HG02973 (cell line): ENCODE measurements around the gene SPAG5.
"Not testable (repeated sequence)": the region's sequence is repeated elsewhere in the genome, so short reads cannot be mapped to it uniquely, and the experiment has no call there.

ENCODE experiments used
- ATAC-seq: cut with Tn5 transposase; IDR thresholded peaks from one replicate; pipeline ENCODE4 v1.9.1; 2021; ENCODE audit warnings: moderate library complexity; ENCODE audit not compliant: unreplicated experiment

Gene SPAG5

DNA sequence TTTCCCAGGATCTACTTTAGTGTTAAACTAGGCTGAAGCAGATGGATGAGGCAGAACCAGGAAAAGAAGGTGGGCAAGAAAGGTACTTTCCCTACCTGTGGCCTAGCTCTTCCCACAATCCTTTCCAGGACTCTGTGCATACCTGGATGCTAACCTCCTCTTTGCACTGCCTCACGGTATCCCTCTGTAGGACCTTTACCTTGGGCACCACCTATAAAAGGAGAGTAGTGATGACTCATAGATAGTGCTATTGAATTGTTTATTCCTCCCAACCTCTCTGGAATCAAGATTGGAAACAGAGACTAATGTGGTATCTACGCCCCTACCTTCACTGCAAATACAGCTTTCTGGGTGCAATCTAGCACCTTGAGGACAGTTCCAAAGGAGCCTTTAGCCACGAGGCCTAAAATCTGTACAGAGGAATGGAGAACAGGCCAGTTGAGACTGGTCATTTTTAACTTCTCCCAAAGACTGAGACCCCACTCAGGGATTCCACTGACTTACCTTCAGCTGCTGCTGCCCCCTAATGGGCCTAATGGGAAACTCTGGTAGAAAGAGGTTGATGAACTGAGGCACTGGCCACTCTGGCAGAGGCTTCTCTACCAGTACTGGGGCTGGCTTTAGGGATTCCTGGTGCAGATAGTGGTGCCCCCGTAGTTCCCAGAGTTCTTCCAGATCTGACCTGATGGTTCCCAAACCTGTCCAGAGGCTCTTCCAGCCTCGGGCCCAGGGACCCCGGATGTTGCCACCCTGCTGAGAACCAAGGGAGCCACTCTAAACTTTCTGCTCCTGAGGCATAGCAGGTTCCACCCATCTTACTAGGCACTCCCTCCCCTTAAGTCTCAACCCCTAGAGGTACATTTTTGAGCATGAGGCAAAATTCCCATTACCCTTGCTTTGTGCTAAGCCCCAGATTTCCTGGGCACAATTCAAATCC lies 14.4 kb upstream of the SPAG5 start:
- no peak for ATAC-seq

DNA sequence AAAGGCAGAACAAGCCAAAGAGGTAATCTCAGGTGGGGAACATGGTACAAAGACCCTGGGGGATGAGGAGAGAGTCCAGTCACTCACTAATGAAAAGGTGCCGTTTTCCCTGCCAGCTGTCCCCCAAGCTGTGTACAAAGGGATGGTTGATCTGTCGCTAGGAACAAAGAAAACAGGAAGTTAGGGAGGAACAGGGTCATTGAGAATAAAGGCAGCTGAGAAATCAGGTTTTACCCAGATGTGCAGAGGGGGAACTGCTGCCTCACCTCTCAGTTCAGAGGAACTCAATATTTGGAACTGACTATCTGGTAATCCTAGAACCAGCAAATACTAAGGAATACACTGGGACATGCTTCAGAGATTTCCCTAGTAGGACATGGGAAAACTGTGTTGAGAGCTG lies 13.7 kb upstream of the SPAG5 start:
- no peak for ATAC-seq

DNA sequence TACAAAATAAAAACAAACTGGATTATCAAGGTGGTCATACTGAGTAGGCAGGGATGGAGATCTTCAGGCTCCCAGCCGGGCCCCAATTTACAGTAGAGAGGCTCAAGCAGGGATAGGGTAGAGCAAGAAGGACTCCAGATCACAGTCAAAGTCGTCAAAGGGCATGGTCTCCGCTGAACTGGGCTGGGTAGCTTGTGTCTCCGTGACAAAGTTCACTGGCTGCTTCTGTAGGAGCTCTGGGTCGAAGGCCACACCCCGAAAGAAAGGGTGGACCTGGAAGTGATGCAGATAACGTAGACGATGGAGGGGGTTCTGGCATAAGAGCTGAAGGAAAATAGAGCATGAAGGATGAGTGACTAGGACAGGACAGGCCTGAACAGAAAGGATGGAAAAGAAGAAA lies 11.6 kb upstream of the SPAG5 start:
- ATAC-seq, result no peak

DNA sequence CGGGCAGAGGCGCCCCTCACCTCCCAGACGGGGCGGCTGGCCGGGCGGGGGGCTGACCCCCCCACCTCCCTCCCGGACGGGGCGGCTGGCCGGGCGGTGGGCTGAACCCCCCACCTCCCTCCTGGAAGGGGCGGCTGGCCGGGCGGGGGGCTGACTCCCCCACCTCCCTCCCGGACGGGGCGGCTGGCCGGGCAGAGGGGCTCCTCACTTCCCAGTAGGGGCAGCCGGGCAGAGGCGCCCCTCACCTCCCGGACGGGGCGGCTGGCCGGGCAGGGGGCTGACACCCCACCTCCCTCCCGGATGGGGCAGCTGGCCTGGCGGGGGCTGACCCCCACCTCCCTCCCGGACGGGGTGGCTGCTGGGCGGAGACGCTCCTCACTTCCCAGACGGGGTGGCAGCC lies 5.2 kb upstream of the SPAG5 start:
- not testable (repeated sequence) for ATAC-seq

DNA sequence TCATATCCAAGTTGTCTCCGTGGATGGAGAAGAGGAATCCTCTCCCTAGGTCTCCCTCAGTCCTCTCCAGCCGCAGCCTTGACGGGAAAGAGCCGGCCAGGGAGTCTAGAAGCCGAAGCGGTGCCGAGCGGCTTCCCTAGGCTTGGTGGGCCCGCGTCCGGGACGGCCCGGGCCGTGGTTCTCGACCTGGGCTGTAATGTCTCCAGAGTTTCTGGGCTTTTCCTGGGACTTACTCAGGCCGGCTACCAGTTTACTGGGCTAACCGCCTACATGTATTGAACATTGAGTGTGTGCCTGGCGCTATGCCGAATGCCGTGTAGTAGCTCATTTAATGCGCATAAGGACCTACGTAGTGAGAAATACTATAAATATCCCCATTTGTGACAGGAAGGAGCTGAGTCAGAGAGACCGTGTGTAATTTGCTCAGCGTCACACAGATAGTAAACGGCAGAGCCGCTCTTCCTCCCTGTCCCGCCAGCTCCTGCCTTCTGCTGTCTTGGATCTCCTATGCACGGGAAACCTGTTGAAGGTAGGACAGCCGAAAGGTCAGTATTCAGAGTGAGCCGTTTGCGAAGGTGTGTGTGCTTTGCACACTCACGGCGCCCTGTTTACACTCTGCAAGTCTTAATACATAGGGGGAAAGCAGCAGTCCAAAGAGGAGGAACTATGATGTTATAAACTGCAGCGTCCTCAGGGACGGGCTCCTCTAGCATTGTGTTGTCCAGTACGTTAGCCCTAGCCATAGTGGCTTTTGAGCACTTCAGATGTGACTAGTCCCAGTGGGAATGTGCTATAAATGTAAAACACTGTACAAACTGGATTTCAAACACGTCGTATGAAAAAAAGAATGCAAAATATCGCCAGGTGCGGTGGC lies 723 bp upstream of the SPAG5 start:
- peak; percentile 35 for ATAC-seq

DNA sequence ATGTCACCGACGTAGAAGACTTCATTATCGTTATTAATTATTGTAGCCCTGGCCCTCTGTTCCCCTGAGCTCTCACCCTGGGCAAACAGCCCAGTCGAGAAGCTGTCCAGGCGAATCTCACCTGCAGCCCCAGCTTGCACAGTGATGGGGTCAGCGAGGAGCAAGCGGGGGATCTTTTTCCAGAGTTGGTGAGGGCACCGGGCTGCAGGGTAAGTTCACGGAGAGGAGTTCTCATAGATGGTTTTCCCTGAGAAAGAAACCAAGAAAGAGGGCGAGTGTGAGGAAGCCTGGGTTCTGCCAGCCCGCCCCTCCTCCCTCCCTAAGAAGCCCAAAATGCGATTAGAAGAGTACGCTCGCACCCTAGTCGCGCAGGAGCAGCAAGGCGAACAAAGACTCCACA lies 436 bp downstream of the SPAG5 start:
- no peak for ATAC-seq

DNA sequence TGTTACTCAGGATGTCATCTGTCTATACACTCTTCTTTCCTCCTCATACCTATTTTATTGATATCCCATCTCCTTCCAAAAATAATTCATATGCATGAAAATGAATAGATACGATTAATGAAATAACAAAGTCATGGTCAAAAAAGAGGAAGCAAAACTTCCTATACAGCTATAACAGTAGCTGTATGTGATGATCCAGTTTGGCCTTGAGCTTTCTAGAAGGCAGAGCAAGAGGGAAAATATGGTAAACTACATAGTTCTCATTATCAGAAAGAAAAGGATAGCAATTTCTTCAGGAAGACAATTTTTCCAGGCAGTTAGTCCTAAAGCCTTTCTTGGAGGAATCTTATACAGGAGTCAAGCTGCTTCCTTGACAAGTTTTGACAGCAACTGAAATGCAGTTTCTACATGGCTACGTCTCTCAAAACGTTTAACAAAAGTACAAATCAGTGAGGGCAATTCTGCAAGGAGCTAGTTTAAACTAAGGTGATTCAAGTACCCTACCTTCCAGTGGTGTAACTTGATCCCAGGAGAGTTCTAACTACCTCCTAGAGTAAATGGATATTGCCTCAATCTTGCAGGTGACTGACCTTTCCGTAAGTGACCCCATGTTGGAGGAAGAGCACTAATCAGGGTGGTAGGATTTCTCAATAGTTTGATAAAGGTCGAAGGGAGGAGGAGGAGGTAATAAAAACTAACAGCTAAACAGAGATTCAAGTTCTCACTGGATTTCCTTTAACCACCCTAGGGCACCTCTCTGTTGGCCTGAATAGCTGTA lies 1.0 kb downstream of the SPAG5 start:
- no peak for ATAC-seq

DNA sequence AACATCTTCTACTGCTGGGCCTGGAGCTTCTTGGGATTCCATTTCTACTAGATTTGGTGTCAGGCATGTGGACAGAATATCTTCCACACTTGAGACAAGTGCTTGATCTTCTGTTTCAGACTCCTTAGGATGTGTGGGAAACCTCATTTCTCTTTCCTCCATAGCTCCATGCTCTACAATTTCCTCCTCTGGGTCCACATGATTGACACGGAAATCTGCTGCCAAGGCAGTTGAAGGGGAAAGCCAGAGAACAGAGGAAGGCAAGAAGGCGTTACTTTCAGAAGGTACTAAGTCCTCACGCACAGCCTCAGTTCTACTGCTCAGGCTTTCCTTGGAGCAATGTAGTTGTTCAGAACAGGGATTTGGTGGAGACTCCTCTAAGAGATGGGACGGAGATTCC lies 6.6 kb downstream of the SPAG5 start:
- ATAC-seq, result no peak

DNA sequence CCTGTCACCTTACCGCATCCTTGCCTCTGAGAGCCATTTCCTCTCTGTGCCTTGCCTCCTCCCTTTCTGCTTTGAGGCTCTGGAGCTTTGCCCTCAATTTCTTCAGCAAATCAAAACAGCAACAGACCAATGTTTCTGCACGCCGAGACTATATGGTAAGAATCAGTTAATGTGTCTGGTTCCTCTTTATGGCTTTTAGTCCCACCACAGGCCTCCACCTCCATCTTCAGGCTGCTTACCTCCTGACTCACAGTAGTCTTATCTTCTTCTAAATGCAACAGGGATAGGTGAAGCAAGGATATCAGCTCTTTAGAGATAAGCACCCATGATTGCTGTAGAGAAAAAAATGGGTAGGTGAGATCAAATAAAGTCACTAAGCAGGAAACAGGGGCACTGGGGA lies 13.0 kb downstream of the SPAG5 start:
- ATAC-seq, result no peak

DNA sequence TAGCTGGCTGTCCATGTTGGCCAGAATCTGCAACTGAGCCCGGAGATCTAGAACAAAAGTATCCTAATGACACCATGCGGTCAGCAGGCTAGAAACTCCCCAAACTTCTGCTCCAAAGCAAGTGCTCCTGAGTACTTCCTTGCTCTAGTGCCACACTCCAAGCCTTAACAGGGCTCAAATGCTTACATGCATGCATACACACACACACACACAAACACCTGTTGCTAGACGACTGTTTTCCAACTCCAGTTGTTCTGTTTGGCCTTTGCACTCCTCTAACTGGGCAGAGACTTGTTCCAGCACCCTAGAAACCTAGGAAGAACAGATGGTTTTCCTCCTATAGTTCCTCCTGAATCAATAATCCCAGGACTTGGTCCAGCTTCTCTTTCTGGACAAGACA lies 14.4 kb downstream of the SPAG5 start:
- ATAC-seq, result no peak

DNA sequence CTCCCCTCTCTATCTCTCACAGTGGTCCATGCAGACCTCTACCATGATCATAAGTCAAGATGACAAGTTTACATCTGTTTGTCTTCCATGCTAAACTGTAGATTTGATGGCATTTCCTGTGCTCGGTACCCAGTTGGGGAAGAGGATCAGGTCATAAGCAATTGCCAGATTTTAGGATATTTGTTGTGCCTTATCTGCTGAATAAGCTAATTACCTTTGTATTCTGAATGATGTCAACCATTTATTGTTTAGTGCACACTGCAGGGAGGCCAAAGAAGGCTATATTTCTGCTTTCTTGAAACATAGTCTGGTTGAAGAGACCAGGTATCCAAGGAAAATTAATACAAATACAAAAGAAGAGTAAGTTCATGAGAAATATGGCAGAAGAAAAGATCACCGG lies 16.3 kb downstream of the SPAG5 start:
- ATAC-seq, result no peak

DNA sequence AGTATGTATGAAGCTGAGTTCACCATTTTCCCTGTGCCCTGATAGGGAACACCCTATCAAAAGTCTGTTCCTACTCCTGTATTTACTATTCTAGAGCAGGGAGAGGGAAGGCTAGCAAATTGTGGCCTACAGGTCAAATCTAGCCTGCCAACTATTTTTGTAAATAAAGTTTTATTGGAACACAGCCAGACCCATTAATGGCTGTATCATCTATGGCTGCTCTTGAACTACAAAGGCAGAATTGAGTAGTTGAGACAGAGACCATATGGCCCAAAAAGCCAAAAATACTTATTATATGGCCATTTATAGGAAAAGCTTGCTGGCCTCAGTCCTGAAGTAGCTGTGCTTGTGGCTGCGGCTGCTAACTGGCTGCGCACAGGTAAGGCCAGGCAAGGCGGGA lies 17.9 kb downstream of the SPAG5 start:
- no peak for ATAC-seq

DNA sequence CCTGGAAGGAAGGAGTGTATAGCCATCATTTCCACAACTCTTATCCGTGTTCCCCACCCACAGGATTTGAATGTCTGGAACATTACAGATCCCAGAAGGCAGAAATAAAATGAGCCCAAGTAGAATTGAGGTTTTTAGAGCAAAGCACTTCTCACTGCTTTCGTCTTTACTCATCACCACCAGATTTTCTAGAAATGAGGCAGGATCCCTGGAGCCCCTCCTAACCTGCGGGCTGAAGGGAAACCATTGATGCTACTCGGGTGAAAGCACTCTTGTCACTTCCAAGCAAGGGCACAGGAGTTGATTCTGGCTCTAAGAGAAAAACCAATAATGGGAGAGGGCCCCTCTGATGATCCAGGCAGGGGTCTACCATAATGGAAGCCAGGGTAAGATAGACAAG lies 19.3 kb downstream of the SPAG5 start:
- ATAC-seq, result no peak

DNA sequence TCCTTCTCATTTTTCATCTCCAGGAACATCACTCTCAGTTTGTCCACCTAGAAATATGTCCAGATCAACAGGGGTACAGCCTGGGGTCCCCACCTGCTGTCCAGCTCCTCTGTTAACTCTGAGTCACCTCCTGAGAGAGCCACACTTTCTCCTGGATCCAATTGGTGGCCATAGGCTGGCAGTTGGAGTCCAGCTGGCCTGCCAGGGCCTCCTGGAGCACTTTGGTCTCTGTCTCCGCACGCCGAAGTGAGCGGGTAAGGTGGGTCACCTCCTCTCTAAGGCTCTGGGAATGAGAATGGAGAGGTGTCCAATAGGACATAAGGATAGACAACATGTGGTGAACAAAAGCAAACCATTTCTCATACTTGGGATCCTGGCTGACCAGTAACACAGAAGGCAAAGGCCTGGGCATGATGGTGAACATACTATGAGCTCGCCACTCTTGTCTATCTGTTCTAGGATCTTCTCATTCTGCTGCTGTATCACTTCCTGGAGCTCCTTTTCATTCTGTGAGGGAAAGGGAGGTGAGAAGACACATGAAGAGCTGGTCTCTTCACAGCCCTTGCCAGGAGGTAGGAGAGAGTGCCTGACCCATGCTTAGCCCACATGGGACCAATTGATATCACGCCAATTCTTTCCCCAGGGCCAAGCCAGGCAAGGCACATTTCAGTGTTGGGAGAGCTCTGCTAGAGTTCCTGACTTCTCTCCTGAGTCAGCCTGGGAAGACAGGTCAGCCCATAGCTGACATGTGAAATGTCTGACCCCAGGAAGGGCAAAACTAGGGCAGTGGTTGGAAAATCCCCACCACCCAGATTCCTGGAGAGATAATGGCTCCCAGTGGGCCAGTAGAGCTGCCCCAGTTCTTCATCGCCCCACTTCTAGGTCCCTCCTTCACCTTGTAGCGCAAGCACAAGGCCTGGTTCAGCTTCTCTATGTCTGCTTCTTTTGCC lies 20.3 kb downstream of the SPAG5 start:
- no peak for ATAC-seq

DNA sequence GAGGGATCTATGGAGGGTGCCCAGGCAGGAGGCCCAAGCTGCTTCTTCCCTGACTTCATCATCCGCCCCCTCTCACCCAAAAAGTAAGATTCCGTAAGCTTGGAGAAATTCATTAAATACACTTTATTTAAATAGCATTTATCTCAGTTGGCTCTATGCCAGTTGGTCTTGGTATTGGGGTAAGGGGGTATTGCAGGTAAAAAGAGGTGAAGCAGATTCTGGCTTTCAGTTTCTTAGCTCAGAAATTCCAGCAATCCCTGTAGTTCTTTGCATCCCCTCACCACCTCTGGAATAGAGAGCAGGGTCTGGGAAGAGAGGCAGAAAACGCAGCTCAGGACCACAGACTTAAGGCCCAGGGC lies 21.4 kb downstream of the SPAG5 start:
- ATAC-seq, result no peak

DNA sequence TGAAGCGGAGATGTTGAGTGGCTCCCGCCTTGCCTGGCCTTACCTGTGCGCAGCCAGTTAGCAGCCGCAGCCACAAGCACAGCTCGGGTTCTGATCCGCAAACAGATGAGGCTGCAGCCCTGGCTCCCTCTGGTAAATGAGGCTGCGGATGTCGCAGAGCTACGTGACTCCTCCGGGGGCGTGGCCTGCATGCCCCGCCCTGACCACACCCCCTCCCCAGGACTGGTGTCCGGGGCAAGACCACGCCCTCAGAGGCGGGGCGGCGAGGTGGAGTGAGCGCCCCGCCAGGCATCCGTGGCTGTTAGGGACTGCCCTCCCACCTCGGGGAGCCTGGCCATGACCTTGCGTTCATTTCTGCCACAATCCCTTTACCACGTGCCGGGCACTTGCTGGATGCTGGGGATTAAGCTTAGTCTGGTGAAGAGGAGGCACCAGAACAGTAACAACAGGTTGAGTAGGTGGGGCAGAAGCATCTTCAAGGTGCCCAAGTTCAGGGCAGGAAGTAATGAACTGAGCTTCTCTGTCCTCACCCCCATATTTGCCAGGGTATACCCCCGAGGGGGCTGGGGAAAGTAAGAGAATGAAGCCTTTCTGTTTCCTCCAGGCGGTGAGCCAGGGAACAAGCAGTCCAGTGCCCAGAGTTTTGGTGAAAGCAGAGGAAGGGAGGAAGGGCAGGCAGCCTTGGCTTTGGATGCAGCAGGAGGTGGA lies 21.9 kb downstream of the SPAG5 start, which contains the start of gene ALDOC:
ALDOC (minus strand) TSS at position 138 of the 708 bp plus-strand sequence. CDS start 1,363 bp downstream, outside the sequence.
- ATAC-seq, result peak; percentile 74

DNA sequence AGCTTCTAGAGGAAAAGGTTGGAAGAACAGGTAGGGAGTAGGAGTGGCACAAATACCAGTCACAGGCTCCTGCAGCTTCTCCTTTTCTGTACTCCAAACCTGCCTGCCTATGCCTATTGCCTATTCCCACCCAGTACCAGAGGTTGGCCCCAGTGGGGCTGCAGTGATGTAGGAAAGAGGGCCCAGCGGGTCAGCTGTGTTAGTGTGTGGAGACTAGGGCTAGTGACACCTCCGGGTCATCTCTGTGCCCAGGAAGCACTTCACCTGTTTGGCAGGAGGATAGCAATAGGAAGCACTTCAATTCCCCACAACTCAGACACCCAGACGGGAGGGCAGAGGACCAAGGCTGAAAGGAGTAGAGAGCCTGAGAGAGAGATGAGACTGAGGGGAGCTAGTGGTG lies 22.8 kb downstream of the SPAG5 start:
- not testable (repeated sequence) for ATAC-seq

DNA sequence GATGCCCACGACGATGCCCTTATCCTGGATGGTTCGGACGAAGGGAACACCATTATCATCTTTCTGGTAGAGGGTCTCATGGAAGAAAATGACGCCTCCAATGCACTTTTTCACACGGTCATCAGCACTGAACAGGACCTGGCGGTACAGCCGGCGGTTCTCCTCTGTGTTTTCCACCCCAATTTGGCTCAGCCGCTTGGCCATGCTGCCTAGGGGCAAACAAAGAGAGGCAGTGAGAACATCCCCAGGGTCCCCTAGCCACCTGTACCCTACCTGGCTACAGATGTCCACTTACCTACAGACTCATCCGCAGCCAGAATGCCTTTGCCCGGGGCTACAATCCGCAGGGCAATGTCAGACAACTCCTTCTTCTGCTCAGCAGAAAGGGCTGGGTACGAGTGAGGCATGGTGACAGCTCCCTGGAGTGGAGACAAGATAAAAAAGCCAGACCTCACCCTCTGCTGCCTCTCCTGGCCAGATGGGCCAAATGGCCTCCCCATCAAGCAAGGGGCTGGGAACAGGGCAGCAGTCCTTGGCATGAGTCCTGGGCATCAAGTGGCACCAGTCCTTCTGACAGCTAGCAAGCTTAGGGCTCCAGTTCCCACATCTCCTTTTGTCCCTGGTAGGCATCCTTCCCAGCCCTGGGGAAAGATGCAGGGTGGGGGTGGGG lies 23.6 kb downstream of the SPAG5 start:
- no peak for ATAC-seq

DNA sequence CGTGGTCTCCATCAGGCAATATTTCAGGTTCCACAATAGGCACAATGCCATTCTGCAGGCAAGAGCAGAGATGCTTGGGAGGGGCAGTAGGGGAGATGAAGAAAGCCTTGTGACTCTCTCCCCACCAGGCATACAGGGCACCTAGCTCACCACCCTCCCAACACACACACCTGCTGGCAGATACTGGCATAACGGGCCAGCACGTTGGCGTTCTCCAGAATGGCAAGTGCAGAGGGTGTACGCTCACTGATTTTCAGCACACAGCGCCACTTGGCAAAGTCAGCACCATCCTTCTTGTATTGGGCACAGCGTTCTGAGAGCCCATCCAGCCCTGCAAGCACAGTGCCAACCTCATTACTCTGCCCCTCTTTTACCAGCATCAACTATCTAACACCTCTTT lies 24.3 kb downstream of the SPAG5 start:
- no peak for ATAC-seq
